Body of pancreas (tissue), 4 donors: ENCODE data around the gene CAMK1D. TPM values are rescaled to one million over a fixed set of nuclear protein-coding genes. Genes with fewer than 3 reads are reported as not detected.
"Not testable (repeated sequence)": the region's sequence is repeated elsewhere in the genome, so short reads cannot be mapped to it uniquely, and the experiment has no call there.

Experiments used
- ATAC-seq: fragments of 150-250 bp; one replicate; pipeline ENCODE4 v1.9.1; 2016
- DNase-seq, 4 donors: peaks; one replicate each; pipeline ENCODE4 v3.0.0-alpha.2; 2019
- H3K27ac ChIP-seq, 4 donors: fragments of 200-600 bp; sonication (generic); 1 replicate in 3 of 4; 2 replicates in 1 of 4; pipeline versions ENCODE4 v1.5.1 to v1.6.1; 2016 to 2019; ENCODE audit warnings: mild to moderate bottlenecking in 1 of 4, mixed read lengths in 1 of 4, moderate library complexity in 1 of 4
- H3K27me3 ChIP-seq, 2 donors: fragments of 200-600 bp; sonication (generic); one replicate each; pipeline ENCODE4 v1.6.0; 2016; ENCODE audit warnings: mild to moderate bottlenecking in 1 of 2
- H3K36me3 ChIP-seq, 2 donors: fragments of 200-600 bp; sonication (generic); replicated peaks in 1 of 2; 2 replicates each; pipeline ENCODE4 v1.5.1; 2016; ENCODE audit warnings: low read depth in 2 of 2; ENCODE audit not compliant: insufficient read depth in 1 of 2
- H3K4me1 ChIP-seq: fragments of 200-600 bp; sonication (generic); one replicate; pipeline ENCODE4 v1.6.0; 2016
- H3K4me3 ChIP-seq, 2 donors: fragments of 200-600 bp; sonication (generic); 1 replicate in 1 of 2; 2 replicates in 1 of 2; pipeline ENCODE4 v1.5.1; 2016 to 2019
- H3K9me3 ChIP-seq, 3 donors: fragments of 200-600 bp; sonication (generic); 1 replicate in 2 of 3; 2 replicates in 1 of 3; pipeline ENCODE4 v1.5.1; 2016
- POLR2A ChIP-seq, 3 donors: fragments of 450-650 bp; IDR thresholded peaks; one replicate each; pipeline ENCODE4 v1.6.1; 2016; ENCODE audit warnings: antibody characterized with exemption in 3 of 3, mild to moderate bottlenecking in 2 of 3
- WGBS, 2 donors: methylation state at CpG; one replicate each; pipeline ENCODE4 v1.1.5; 2017; 5-methylcytosine and 5-hydroxymethylcytosine counted together
- intact Hi-C: fragments of 100-400 bp; cut with DNase I; formaldehyde crosslinking; loops from one replicate; pipeline ENCODE4 v1.15.1; 2023
- total RNA-seq, 2 donors: library from RNA; depleted of rRNA; stranded (reverse); fragments of >200 nt; gene quantifications; one replicate each; pipeline ENCODE4 v1.1.0, GENCODE V29; 2016
- TF ChIP-seq, protein P1 (sequence below), 7 experiments: fragments of 450-650 bp in 4 of 7; fragments of 200-600 bp in 3 of 7; sonication (generic) in 3 of 7; IDR thresholded peaks; one replicate each; pipeline ENCODE4 v1.5.1; 2016 to 2019; ENCODE audit warnings: antibody characterized with exemption in 7 of 7

Gene CAMK1D
- total RNA-seq, 2 donors from 2014 or later: 12.5 to 14.2 TPM

DNA sequence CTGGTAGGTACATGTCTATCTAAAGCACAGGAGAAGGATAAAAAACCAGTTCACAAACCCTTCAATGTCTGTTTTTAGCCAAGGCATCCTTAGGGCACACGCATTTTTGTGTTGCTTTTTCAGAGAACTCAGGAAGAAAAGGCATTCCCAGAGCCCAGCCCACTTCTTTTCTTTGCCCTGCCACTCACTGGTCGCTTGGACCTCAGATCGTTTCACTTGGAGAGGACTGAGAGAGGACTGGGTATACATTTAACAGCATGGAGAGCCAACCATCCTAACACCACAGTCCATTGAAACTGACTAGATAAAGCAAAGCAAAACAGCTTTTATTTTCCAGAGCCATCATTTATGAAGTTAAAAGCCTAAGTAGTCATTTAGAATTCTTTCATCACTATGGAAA, 194.2 kb downstream of the CAMK1D start:
- TF ChIP-seq POLR2A (IDR thresholded peaks at IDR 0.05): no peak
- TF ChIP-seq, protein P1, sequence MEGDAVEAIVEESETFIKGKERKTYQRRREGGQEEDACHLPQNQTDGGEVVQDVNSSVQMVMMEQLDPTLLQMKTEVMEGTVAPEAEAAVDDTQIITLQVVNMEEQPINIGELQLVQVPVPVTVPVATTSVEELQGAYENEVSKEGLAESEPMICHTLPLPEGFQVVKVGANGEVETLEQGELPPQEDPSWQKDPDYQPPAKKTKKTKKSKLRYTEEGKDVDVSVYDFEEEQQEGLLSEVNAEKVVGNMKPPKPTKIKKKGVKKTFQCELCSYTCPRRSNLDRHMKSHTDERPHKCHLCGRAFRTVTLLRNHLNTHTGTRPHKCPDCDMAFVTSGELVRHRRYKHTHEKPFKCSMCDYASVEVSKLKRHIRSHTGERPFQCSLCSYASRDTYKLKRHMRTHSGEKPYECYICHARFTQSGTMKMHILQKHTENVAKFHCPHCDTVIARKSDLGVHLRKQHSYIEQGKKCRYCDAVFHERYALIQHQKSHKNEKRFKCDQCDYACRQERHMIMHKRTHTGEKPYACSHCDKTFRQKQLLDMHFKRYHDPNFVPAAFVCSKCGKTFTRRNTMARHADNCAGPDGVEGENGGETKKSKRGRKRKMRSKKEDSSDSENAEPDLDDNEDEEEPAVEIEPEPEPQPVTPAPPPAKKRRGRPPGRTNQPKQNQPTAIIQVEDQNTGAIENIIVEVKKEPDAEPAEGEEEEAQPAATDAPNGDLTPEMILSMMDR (IDR thresholded peaks at IDR 0.05): no peak
- intact Hi-C loops: no loop called here
- 87 to 93% methylated on average over 3 of the region's 3 CpGs for WGBS, 2 donors
- Histone ChIP-seq H3K4me3 (no peak overlapping the region), H3K36me3 (no peaks in the 10 kb centered on the region), H3K27me3 (no peaks in the 10 kb centered on the region), H3K27ac (no peak overlapping the region), H3K4me1 (peaks cover 16% of the 10 kb centered on the region), H3K9me3 (no peaks in the 10 kb centered on the region)
- DNase-seq: no peak
- ATAC-seq: no peak

DNA sequence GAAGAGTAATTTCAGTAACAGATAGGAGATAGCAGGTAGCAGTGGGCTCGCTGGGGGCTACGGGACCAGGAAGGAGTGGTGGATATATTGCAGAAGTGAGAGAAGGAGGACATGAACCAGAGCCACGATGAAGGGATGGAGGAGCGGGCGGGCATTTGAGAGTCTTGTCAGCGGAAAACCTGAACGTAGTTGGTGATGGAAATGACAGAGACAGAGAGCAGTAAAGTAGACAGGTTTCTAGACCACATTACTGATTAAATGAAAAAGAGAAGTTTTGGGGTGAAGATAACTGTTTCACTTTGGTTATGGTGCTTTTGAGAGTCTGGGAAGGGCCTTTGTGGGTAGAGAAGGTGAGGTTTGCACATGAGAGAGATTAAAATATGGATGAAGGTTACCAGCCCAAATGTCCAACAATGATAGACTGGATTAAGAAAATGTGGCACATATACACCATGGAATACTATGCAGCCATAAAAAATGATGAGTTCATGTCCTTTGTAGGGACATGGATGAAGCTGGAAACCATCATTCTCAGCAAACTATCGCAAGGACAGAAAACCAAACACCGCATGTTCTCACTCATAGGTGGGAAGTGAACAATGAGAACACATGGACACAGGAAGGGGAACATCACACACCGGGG, 196.9 kb downstream of the CAMK1D start:
- WGBS, 2 donors: 93 to 95% methylated on average over 9 to 10 of the region's 10 CpGs
- H3K4me3 ChIP-seq, H3K4me1 ChIP-seq, H3K27ac ChIP-seq, ATAC-seq, H3K36me3 ChIP-seq, intact Hi-C loops, H3K27me3 ChIP-seq, H3K9me3 ChIP-seq, DNase-seq: not testable (repeated sequence)

DNA sequence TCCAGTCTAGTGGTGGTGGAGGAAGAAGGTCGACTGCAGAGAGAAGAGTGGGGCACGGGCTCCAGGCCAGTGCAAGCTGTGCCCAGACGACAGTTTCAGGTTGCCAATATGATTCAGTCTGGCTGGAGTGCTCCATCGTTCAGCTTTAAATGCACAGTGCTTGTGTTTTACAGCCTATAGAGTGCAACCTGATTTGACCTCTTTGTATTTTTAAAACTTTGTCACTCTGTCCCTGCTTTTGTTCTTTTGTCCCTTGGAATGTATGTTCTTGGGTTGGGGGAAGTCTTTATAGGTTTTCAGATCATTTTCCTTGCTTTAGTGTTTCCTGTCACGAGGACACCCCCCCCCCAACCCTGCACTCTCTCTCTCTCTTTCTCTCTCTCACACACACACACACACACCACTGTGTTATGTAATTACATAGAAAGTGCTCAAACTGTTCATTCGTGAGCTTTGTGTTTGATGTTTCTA, 198.0 kb downstream of the CAMK1D start:
- 30 to 50% methylated on average over 6 of the region's 6 CpGs for WGBS, 2 donors
- Histone ChIP-seq H3K9me3 (no peaks in the 10 kb centered on the region), H3K27ac (no peak overlapping the region), H3K4me3 (no peak overlapping the region), H3K4me1 (no peaks in the 10 kb centered on the region), H3K27me3 (no peaks in the 10 kb centered on the region), H3K36me3 (no peaks in the 10 kb centered on the region)
- no peak for DNase-seq
- intact Hi-C loops: no loop called here
- no peak for ATAC-seq
- TF ChIP-seq, protein P1 (IDR thresholded peaks at IDR 0.05): no peak
- TF ChIP-seq POLR2A (IDR thresholded peaks at IDR 0.05): no peak

DNA sequence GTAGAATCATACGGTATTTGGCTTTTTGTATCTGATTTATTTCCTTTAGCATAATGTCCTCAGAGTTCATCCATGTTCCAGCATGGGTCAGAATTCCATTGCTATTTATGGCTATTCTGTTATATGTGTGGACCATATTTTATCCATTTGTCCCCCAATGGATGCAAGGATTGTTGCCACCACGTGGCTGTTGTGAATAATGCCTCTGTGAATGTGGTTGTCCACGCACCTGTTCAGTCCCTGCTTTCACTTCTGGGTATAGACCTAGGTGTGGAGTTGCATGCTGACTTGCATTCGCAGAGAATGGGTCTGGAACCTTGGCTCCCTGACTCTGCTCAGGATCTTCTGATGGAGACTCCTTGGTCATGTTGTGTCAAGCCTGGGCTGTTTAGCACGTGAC, 199.9 kb downstream of the CAMK1D start:
- peak; percentile 33 for ATAC-seq
- Histone ChIP-seq H3K27ac (no peak overlapping the region), H3K36me3 (no peaks in the 10 kb centered on the region), H3K27me3 (no peaks in the 10 kb centered on the region), H3K4me3 (no peak overlapping the region), H3K4me1 (no peaks in the 10 kb centered on the region), H3K9me3 (no peaks in the 10 kb centered on the region)
- no peak for DNase-seq
- no peak for TF ChIP-seq POLR2A (IDR thresholded peaks at IDR 0.05)
- TF ChIP-seq, protein P1 (IDR thresholded peaks at IDR 0.05): peak in 3 of 7 experiments; percentile 25 to 38 (median 29)
- intact Hi-C loops: no loop called here
- WGBS, 2 donors: 80% methylated on average over 5 of the region's 5 CpGs

DNA sequence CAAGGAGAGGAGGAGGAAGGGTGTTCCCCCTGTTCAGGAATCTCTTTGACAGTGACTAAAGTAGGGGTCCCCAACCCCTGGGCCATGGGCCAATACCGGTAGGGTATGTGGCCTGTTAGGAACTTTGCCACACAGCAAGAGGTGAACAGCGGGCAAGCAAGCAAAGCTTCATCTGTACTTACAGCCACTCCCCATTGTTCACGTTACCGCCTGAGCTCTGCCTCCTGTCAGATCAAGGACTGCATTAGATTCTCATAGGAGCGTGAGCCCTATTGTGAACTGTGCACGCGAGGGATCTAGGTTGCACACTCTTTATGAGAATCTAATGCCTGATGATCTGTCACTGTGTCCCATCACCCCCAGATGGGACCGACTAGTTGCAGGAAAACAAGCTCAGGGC, 201.6 kb downstream of the CAMK1D start:
- intact Hi-C loops: no loop called here
- no peak overlapping the region for H3K4me3 ChIP-seq
- WGBS, 2 donors: 98% methylated on average over 8 of the region's 8 CpGs
- no peaks in the 10 kb centered on the region for H3K27me3 ChIP-seq
- no peaks in the 10 kb centered on the region for H3K4me1 ChIP-seq
- no peak overlapping the region for H3K27ac ChIP-seq
- DNase-seq (no peak), ATAC-seq (no peak)
- TF ChIP-seq POLR2A (IDR thresholded peaks at IDR 0.05): no peak
- TF ChIP-seq, protein P1 (IDR thresholded peaks at IDR 0.05): no peak
- H3K36me3 ChIP-seq: no peaks in the 10 kb centered on the region
- no peaks in the 10 kb centered on the region for H3K9me3 ChIP-seq
